K562 (cell line): ENCODE measurements around the gene TK1. TPM values are rescaled to one million over a fixed set of nuclear protein-coding genes. Genes with fewer than 3 reads are reported as not detected.

Experiments used
- ATAC-seq: fragments of 200-7000 bp; cut with Tn5 transposase; 3 replicates; pipeline ENCODE4 v1.9.1; 2020; ENCODE audit warnings: moderate library complexity
- BruUV-seq: library from RNA; stranded (reverse); fragments of 400-500 nt; replicated peaks from 2 replicates; lab custom pipeline; 2021; lab: Mats Ljungman, UMichigan
- CTCF ChIA-PET: fragments of 300-600 bp; formaldehyde crosslinking; extraction: SDS; loops from one replicate; lab custom pipeline; 2021; ENCODE audit warnings: low intra/inter-chr PET ratio; lab: Yijun Ruan, JAX
- POLR2A ChIA-PET: fragments of 300-600, 350-650 bp; sonication (Branson Sonifier 250); formaldehyde crosslinking; extraction: SDS; loops from one replicate; lab custom pipeline; 2021; ENCODE audit warnings: antibody characterized with exemption, inconsistent platforms; lab: Yijun Ruan, JAX
- DNase-seq, 4 experiments: peaks; one replicate each; pipeline versions ENCODE4 v3.0.0 to v3.0.0-alpha.2; 2011 to 2018; ENCODE audit warnings: low spot score in 3 of 4, mixed read lengths in 3 of 4; ENCODE audit errors: extremely low read depth in 1 of 4
- FAIRE-seq: peaks from 2 replicates; lab custom pipeline; 2011; peaks lifted over from hg19 to GRCh38; lab: Jason Lieb, UNC
- H2AFZ ChIP-seq: 2 replicates; pipeline ENCODE4 v1.6.0; 2011; ENCODE audit warnings: low read depth, low read length, control low read depth, inconsistent platforms
- H3K27ac ChIP-seq: fragments of 200-600 bp; 3 replicates; pipeline ENCODE4 v1.8.0; 2011; ENCODE audit warnings: low read depth, mild to moderate bottlenecking, control low read depth, inconsistent platforms, low read length, moderate library complexity, mixed read lengths; ENCODE audit errors: extremely low read depth
- H3K27me3 ChIP-seq, 2 experiments: fragments of 300-600 bp in 1 of 2; 2 replicates in 1 of 2; 3 replicates in 1 of 2; pipeline versions ENCODE4 v1.6.0 to v1.8.0; 2011; ENCODE audit warnings: inconsistent platforms in 2 of 2, low read length in 2 of 2, mild to moderate bottlenecking in 1 of 2, mixed read lengths in 1 of 2, moderate library complexity in 1 of 2; ENCODE audit not compliant: control insufficient read depth in 2 of 2, insufficient read depth in 2 of 2
- H3K36me3 ChIP-seq: fragments of 300-600 bp; 3 replicates; pipeline ENCODE4 v1.8.0; 2011; ENCODE audit warnings: mild to moderate bottlenecking, low read length, inconsistent platforms; ENCODE audit not compliant: control insufficient read depth, insufficient read depth
- H3K4me1 ChIP-seq, 2 experiments: fragments of 200-600 bp in 1 of 2; replicated peaks in 1 of 2; 2 replicates in 1 of 2; 3 replicates in 1 of 2; pipeline versions ENCODE4 v1.5.1 to v1.8.0; 2011; ENCODE audit warnings: inconsistent platforms in 2 of 2, low read length in 2 of 2, mild to moderate bottlenecking in 1 of 2, mixed read lengths in 1 of 2, moderate library complexity in 1 of 2; ENCODE audit not compliant: control insufficient read depth in 2 of 2, insufficient read depth in 2 of 2
- H3K4me2 ChIP-seq: 2 replicates; pipeline ENCODE4 v1.6.1; 2011; ENCODE audit warnings: low read length, control low read depth, inconsistent platforms, mixed read lengths; ENCODE audit not compliant: insufficient read depth
- H3K4me3 ChIP-seq: fragments of 200-600 bp; sonication (generic), shearing (Covaris generic); 2 replicates; pipeline ENCODE4 v1.5.1; 2016; ENCODE audit warnings: control low read depth, inconsistent platforms
- H3K79me2 ChIP-seq: fragments of 200-600 bp; 3 replicates; pipeline ENCODE4 v1.8.0; 2011; ENCODE audit warnings: low read length, inconsistent platforms; ENCODE audit not compliant: control insufficient read depth, insufficient read depth
- H3K9ac ChIP-seq, 2 experiments: 2 replicates each; pipeline versions ENCODE4 v1.6.0 to v1.6.1; 2011; ENCODE audit warnings: low read depth in 2 of 2, low read length in 2 of 2, control low read depth in 1 of 2, inconsistent platforms in 1 of 2, mild to moderate bottlenecking in 1 of 2, mixed read lengths in 1 of 2; ENCODE audit not compliant: insufficient read depth in 1 of 2
- H3K9me1 ChIP-seq: one replicate; pipeline ENCODE4 v1.6.0; 2011; ENCODE audit warnings: inconsistent platforms, mild to moderate bottlenecking, low read length, moderate library complexity; ENCODE audit not compliant: control insufficient read depth, insufficient read depth
- H3K9me3 ChIP-seq: replicated peaks from 2 replicates; pipeline ENCODE4 v1.5.1; 2011; ENCODE audit warnings: low read depth, low read length, inconsistent platforms; ENCODE audit not compliant: control insufficient read depth, insufficient read depth
- H4K20me1 ChIP-seq: replicated peaks from 2 replicates; pipeline ENCODE4 v1.6.1; 2011; ENCODE audit warnings: low read length, inconsistent platforms, mixed read lengths; ENCODE audit not compliant: control insufficient read depth, insufficient read depth
- ELF1 ChIP-seq: fragments of 200-800 bp; sonication (Bioruptor generic); IDR thresholded peaks from 2 replicates; pipeline ENCODE4 v1.6.1; 2016; ENCODE audit warnings: missing genetic modification characterization, missing compliant biosample characterization
- L3MBTL2 ChIP-seq: fragments of 450-650 bp; IDR thresholded peaks from 2 replicates; pipeline ENCODE4 v1.6.1; 2016; ENCODE audit warnings: mild to moderate bottlenecking, moderate library complexity
- NCOA6 ChIP-seq: fragments of 450-650 bp; IDR thresholded peaks from 2 replicates; pipeline ENCODE4 v1.6.1; 2017; ENCODE audit warnings: mild to moderate bottlenecking
- ZC3H4 ChIP-seq: sonication (generic); formaldehyde crosslinking; IDR thresholded peaks from 2 replicates; pipeline ENCODE4 v1.9.0; 2021; ENCODE audit warnings: missing genetic modification reagents, borderline replicate concordance
- ZNF354B ChIP-seq: fragments of 250-450 bp; sonication (Bioruptor Pico); IDR thresholded peaks from 2 replicates; pipeline ENCODE4 v1.4.0; 2020
- ZNF551 ChIP-seq: fragments of 250-450 bp; sonication (Bioruptor Pico); IDR thresholded peaks from 2 replicates; pipeline ENCODE4 v1.5.0; 2021; ENCODE audit warnings: mild to moderate bottlenecking, moderate library complexity
- ZNF785 ChIP-seq: fragments of 250-450 bp; sonication (Bioruptor Pico); IDR thresholded peaks from 2 replicates; pipeline ENCODE4 v1.4.0; 2020; ENCODE audit warnings: mild to moderate bottlenecking
- WGBS: fragments of 100-300 bp; shearing (Covaris generic); methylation state at CpG from one replicate; pipeline ENCODE4 v1.1.6; 2016; ENCODE audit warnings: low coverage, mixed read lengths; ENCODE audit not compliant: insufficient coverage; ENCODE audit errors: missing lambda C conversion rate; 5-methylcytosine and 5-hydroxymethylcytosine counted together
- in situ Hi-C: fragments of 300-500 bp; cut with MboI; formaldehyde crosslinking; loops from 4 replicates; pipeline ENCODE4 v1.15.0; 2018; ENCODE audit warnings: inconsistent platforms, mixed read lengths
- intact Hi-C: fragments of 100-400 bp; cut with micrococcal nuclease; formaldehyde crosslinking; loops from 2 replicates; pipeline ENCODE4 v1.14.2; 2022
- polyA plus RNA-seq, 8 experiments: library from polyadenylated mRNA; depleted of rRNA in 4 of 8; stranded (reverse) in 5 of 8; unstranded in 3 of 8; fragments of >200 nt; fragmentation: Nextera tagmentation in 2 of 8; fragmentation: Illumina TruSeq in 1 of 8; extraction: Ambion mirVana in 2 of 8; extraction: Trizol in 1 of 8; gene quantifications; 2 replicates each; pipeline versions ENCODE4 v1.2.1 to v1.2.3, GENCODE V29; 2011 to 2014; ENCODE audit warnings: inconsistent platforms in 1 of 8, missing spikeins in 1 of 8
- total RNA-seq, 7 experiments: library from RNA; depleted of rRNA in 6 of 7; stranded (reverse); fragments of >200 nt in 6 of 7; fragmentation: Illumina TruSeq in 2 of 7; extraction: Trizol in 2 of 7; gene quantifications; 2 replicates each; pipeline versions ENCODE4 v1.2.1 to v1.2.3, GENCODE V29; 2011 to 2021; ENCODE audit warnings: low replicate concordance in 1 of 7

TK1 gene
- total and polyA plus RNA-seq, 9 of the 15 experiments (the other 6 are each of a cell fraction or from before 2014, with no cell fraction given), result 8.4 to 280 (median 103) TPM

- no peak for TF ChIP-seq ZNF551 (CRISPR knock-in tag)
- TF ChIP-seq L3MBTL2, result peak; percentile 32; the same call in 1 of the 2 replicates
- no peak for TF ChIP-seq ZNF785 (CRISPR knock-in tag)
- no peak for TF ChIP-seq NCOA6
- TF ChIP-seq, all 486 proteins: peak for 2
Observed at GRCh38 chr17:78230252-78230962, 43.6 kb upstream of the TK1 start (continued).

- Histone ChIP-seq H3K27ac (no peak overlapping the region), H3K9ac (no peak overlapping the region), H3K9me3 (no peaks in the 10 kb centered on the region), H3K79me2 (no peaks in the 10 kb centered on the region), H2AFZ (no peak overlapping the region), H3K4me3 (no peak overlapping the region), H3K4me1 (peaks cover 0 to 32% of the 10 kb centered on the region in 2 experiments; a peak in 3 of 5 replicates), H3K36me3 (peaks cover 23% of the 10 kb centered on the region; the same call in 2 of the 3 replicates)
- CTCF ChIA-PET, result no interaction called here
- no TSS peak for BruUV-seq
- DNase-seq (no peak), ATAC-seq (no peak), FAIRE-seq (no peak)
- intact Hi-C loops (no loop called here), in situ Hi-C loops (no loop called here)
- POLR2A ChIA-PET, result interaction anchor here (0.7 to 0.8 kb wide), 2 partner anchors 10 to 15 kb away, joined by 4 to 5 read pairs; no protein-coding TSS in a partner anchor
- TF ChIP-seq ELF1 (tag), result no peak
- TF ChIP-seq ZC3H4, result no peak
- no peak for TF ChIP-seq ZNF354B
- TF ChIP-seq, all 486 proteins: peak for 0
- H3K4me2 ChIP-seq, result no peak overlapping the region
- no peaks in the 10 kb centered on the region for H3K27me3 ChIP-seq
- 60% methylated on average over 4 of the region's 4 CpGs for WGBS
- 0 out of 2 replicates have a peak, but pooled peaks cover 2% of the 10 kb centered on the region for H4K20me1 ChIP-seq
- H3K9me1 ChIP-seq, result no peaks in the 10 kb centered on the region
Observed at GRCh38 chr17:78228176-78228575, 41.3 kb upstream of the TK1 start.
